Hindlimb muscle (tissue), 1 donor: ENCODE data around the gene SLC25A46. TPM values are rescaled to one million over a fixed set of nuclear protein-coding genes. Genes with fewer than 3 reads are reported as not detected.
A peak's percentile ranks its signal among the peaks of the same experiment; 100 is the strongest.
"Not testable (repeated sequence)": the region's sequence is repeated elsewhere in the genome, so short reads cannot be mapped to it uniquely, and the experiment has no call there.

Source experiments
- DNase-seq: peaks from one replicate; pipeline ENCODE4 v3.0.0-alpha.2; 2013
- polyA plus RNA-seq: library from polyadenylated mRNA; unstranded; fragments of 120-200 nt; gene quantifications from one replicate; pipeline ENCODE4 v1.2.1, GENCODE V29; 2013; ENCODE audit not compliant: insufficient read length

SLC25A46 gene
- polyA plus RNA-seq = 34.4 TPM

- peak; percentile 92 for DNase-seq
Measured at GRCh38 chr5:110738812-110739651, at the start of gene SLC25A46. TSS of gene SLC25A46 (plus strand) at chr5:110739007. CDS start at chr5:110739120, 113 bp downstream.

GRCh38 chr5:110690587-110690986 lies 48.2 kb upstream of the SLC25A46 start:
- not testable (repeated sequence) for DNase-seq

GRCh38 chr5:110692669-110693068 lies 46.1 kb upstream of the SLC25A46 start:
- DNase-seq = not testable (repeated sequence)

GRCh38 chr5:110702300-110702699 lies 36.5 kb upstream of the SLC25A46 start:
- no peak for DNase-seq

GRCh38 chr5:110702704-110703103 lies 36.1 kb upstream of the SLC25A46 start:
- no peak for DNase-seq

GRCh38 chr5:110703481-110703880 lies 35.3 kb upstream of the SLC25A46 start:
- DNase-seq = no peak

- DNase-seq = no peak
Measured at GRCh38 chr5:110705349-110705748, 33.5 kb upstream of the SLC25A46 start.

GRCh38 chr5:110707260-110707844 lies 31.5 kb upstream of the SLC25A46 start:
- DNase-seq = no peak

GRCh38 chr5:110716247-110717245 lies 22.3 kb upstream of the SLC25A46 start:
- DNase-seq = no peak

- no peak for DNase-seq
Measured at GRCh38 chr5:110718311-110718710, 20.5 kb upstream of the SLC25A46 start.

- peak; percentile 35 for DNase-seq
Measured at GRCh38 chr5:110726249-110727024, 12.4 kb upstream of the SLC25A46 start, which contains the start of gene TMEM232. TSS of gene TMEM232 (minus strand) at chr5:110726671. CDS start at chr5:110667352, 59,319 bp downstream.

- DNase-seq = no peak
Measured at GRCh38 chr5:110727025-110727314, 11.8 kb upstream of the SLC25A46 start.

- DNase-seq = not testable (repeated sequence)
Measured at GRCh38 chr5:110731499-110731898, 7.3 kb upstream of the SLC25A46 start.

- DNase-seq = no peak
Measured at GRCh38 chr5:110734101-110734500, 4.7 kb upstream of the SLC25A46 start.

- DNase-seq = no peak
Measured at GRCh38 chr5:110735556-110735955, 3.3 kb upstream of the SLC25A46 start.

GRCh38 chr5:110736753-110737152 lies 2.1 kb upstream of the SLC25A46 start:
- no peak for DNase-seq

GRCh38 chr5:110738503-110738811 lies 350 bp upstream of the SLC25A46 start:
- DNase-seq = no peak

- DNase-seq = no peak
Measured at GRCh38 chr5:110751902-110752762, 13.3 kb downstream of the SLC25A46 start.

GRCh38 chr5:110752953-110753352 lies 14.1 kb downstream of the SLC25A46 start:
- no peak for DNase-seq

GRCh38 chr5:110753600-110753999 lies 14.8 kb downstream of the SLC25A46 start:
- DNase-seq = no peak

GRCh38 chr5:110754181-110754580 lies 15.4 kb downstream of the SLC25A46 start:
- DNase-seq = no peak
